K562 (cell line): ENCODE results near the gene PARD6A. TPM values are rescaled to one million over a fixed set of nuclear protein-coding genes. Genes with fewer than 3 reads are reported as not detected.
A peak's percentile ranks its signal among the peaks of the same experiment; 100 is the strongest.

Source experiments
- ATAC-seq: fragments of 200-7000 bp; cut with Tn5 transposase; 3 replicates; pipeline ENCODE4 v1.9.1; 2020; ENCODE audit warnings: moderate library complexity
- BruUV-seq: library from RNA; stranded (reverse); fragments of 400-500 nt; replicated peaks from 2 replicates; lab custom pipeline; 2021; lab: Mats Ljungman, UMichigan
- CTCF ChIA-PET: fragments of 300-600 bp; formaldehyde crosslinking; extraction: SDS; loops from one replicate; lab custom pipeline; 2021; ENCODE audit warnings: low intra/inter-chr PET ratio; lab: Yijun Ruan, JAX
- POLR2A ChIA-PET: fragments of 300-600, 350-650 bp; sonication (Branson Sonifier 250); formaldehyde crosslinking; extraction: SDS; loops from one replicate; lab custom pipeline; 2021; ENCODE audit warnings: antibody characterized with exemption, inconsistent platforms; lab: Yijun Ruan, JAX
- DNase-seq, 4 experiments: peaks; one replicate each; pipeline versions ENCODE4 v3.0.0 to v3.0.0-alpha.2; 2011 to 2018; ENCODE audit warnings: low spot score in 3 of 4, mixed read lengths in 3 of 4; ENCODE audit errors: extremely low read depth in 1 of 4
- FAIRE-seq: peaks from 2 replicates; lab custom pipeline; 2011; peaks lifted over from hg19 to GRCh38; lab: Jason Lieb, UNC
- H2AFZ ChIP-seq: 2 replicates; pipeline ENCODE4 v1.6.0; 2011; ENCODE audit warnings: low read depth, low read length, control low read depth, inconsistent platforms
- H3K27ac ChIP-seq: fragments of 200-600 bp; 3 replicates; pipeline ENCODE4 v1.8.0; 2011; ENCODE audit warnings: low read depth, mild to moderate bottlenecking, control low read depth, inconsistent platforms, low read length, moderate library complexity, mixed read lengths; ENCODE audit errors: extremely low read depth
- H3K27me3 ChIP-seq, 2 experiments: fragments of 300-600 bp in 1 of 2; 2 replicates in 1 of 2; 3 replicates in 1 of 2; pipeline versions ENCODE4 v1.6.0 to v1.8.0; 2011; ENCODE audit warnings: inconsistent platforms in 2 of 2, low read length in 2 of 2, mild to moderate bottlenecking in 1 of 2, mixed read lengths in 1 of 2, moderate library complexity in 1 of 2; ENCODE audit not compliant: control insufficient read depth in 2 of 2, insufficient read depth in 2 of 2
- H3K36me3 ChIP-seq: fragments of 300-600 bp; 3 replicates; pipeline ENCODE4 v1.8.0; 2011; ENCODE audit warnings: mild to moderate bottlenecking, low read length, inconsistent platforms; ENCODE audit not compliant: control insufficient read depth, insufficient read depth
- H3K4me1 ChIP-seq, 2 experiments: fragments of 200-600 bp in 1 of 2; replicated peaks in 1 of 2; 2 replicates in 1 of 2; 3 replicates in 1 of 2; pipeline versions ENCODE4 v1.5.1 to v1.8.0; 2011; ENCODE audit warnings: inconsistent platforms in 2 of 2, low read length in 2 of 2, mild to moderate bottlenecking in 1 of 2, mixed read lengths in 1 of 2, moderate library complexity in 1 of 2; ENCODE audit not compliant: control insufficient read depth in 2 of 2, insufficient read depth in 2 of 2
- H3K4me2 ChIP-seq: 2 replicates; pipeline ENCODE4 v1.6.1; 2011; ENCODE audit warnings: low read length, control low read depth, inconsistent platforms, mixed read lengths; ENCODE audit not compliant: insufficient read depth
- H3K4me3 ChIP-seq: fragments of 200-600 bp; sonication (generic), shearing (Covaris generic); 2 replicates; pipeline ENCODE4 v1.5.1; 2016; ENCODE audit warnings: control low read depth, inconsistent platforms
- H3K79me2 ChIP-seq: fragments of 200-600 bp; 3 replicates; pipeline ENCODE4 v1.8.0; 2011; ENCODE audit warnings: low read length, inconsistent platforms; ENCODE audit not compliant: control insufficient read depth, insufficient read depth
- H3K9ac ChIP-seq, 2 experiments: 2 replicates each; pipeline versions ENCODE4 v1.6.0 to v1.6.1; 2011; ENCODE audit warnings: low read depth in 2 of 2, low read length in 2 of 2, control low read depth in 1 of 2, inconsistent platforms in 1 of 2, mild to moderate bottlenecking in 1 of 2, mixed read lengths in 1 of 2; ENCODE audit not compliant: insufficient read depth in 1 of 2
- H3K9me1 ChIP-seq: one replicate; pipeline ENCODE4 v1.6.0; 2011; ENCODE audit warnings: inconsistent platforms, mild to moderate bottlenecking, low read length, moderate library complexity; ENCODE audit not compliant: control insufficient read depth, insufficient read depth
- H3K9me3 ChIP-seq: replicated peaks from 2 replicates; pipeline ENCODE4 v1.5.1; 2011; ENCODE audit warnings: low read depth, low read length, inconsistent platforms; ENCODE audit not compliant: control insufficient read depth, insufficient read depth
- H4K20me1 ChIP-seq: replicated peaks from 2 replicates; pipeline ENCODE4 v1.6.1; 2011; ENCODE audit warnings: low read length, inconsistent platforms, mixed read lengths; ENCODE audit not compliant: control insufficient read depth, insufficient read depth
- ARID4B ChIP-seq: sonication (generic); formaldehyde crosslinking; IDR thresholded peaks from 2 replicates; pipeline ENCODE4 v1.8.0; 2022; ENCODE audit warnings: mild to moderate bottlenecking, missing genetic modification reagents
- ATF4 ChIP-seq: fragments of 450-650 bp; formaldehyde crosslinking; IDR thresholded peaks from 2 replicates; pipeline ENCODE4 v1.4.0; 2022; ENCODE audit warnings: mild to moderate bottlenecking, moderate library complexity
- EP400 ChIP-seq: fragments of 450-650 bp; IDR thresholded peaks from 2 replicates; pipeline ENCODE4 v1.6.1; 2017; ENCODE audit warnings: antibody characterized with exemption, mild to moderate bottlenecking, moderate library complexity
- KAT8 ChIP-seq: fragments of 450-650 bp; IDR thresholded peaks from 2 replicates; pipeline ENCODE4 v1.6.1; 2016; ENCODE audit warnings: low read depth, mild to moderate bottlenecking
- TEAD1 ChIP-seq, 2 experiments: fragments of 450-650 bp in 1 of 2; sonication (generic) in 1 of 2; formaldehyde crosslinking; IDR thresholded peaks; 2 replicates each; pipeline versions ENCODE4 v1.4.0 to v1.8.0; 2020 to 2022; ENCODE audit warnings: mild to moderate bottlenecking in 2 of 2, missing genetic modification reagents in 1 of 2
- ZNF609 ChIP-seq: sonication (generic); formaldehyde crosslinking; IDR thresholded peaks from 2 replicates; pipeline ENCODE4 v1.8.1; 2023; ENCODE audit warnings: missing genetic modification reagents, mild to moderate bottlenecking, borderline replicate concordance
- WGBS: fragments of 100-300 bp; shearing (Covaris generic); methylation state at CpG from one replicate; pipeline ENCODE4 v1.1.6; 2016; ENCODE audit warnings: low coverage, mixed read lengths; ENCODE audit not compliant: insufficient coverage; ENCODE audit errors: missing lambda C conversion rate; 5-methylcytosine and 5-hydroxymethylcytosine counted together
- in situ Hi-C: fragments of 300-500 bp; cut with MboI; formaldehyde crosslinking; loops from 4 replicates; pipeline ENCODE4 v1.15.0; 2018; ENCODE audit warnings: inconsistent platforms, mixed read lengths
- intact Hi-C: fragments of 100-400 bp; cut with micrococcal nuclease; formaldehyde crosslinking; loops from 2 replicates; pipeline ENCODE4 v1.14.2; 2022
- polyA plus RNA-seq, 8 experiments: library from polyadenylated mRNA; depleted of rRNA in 4 of 8; stranded (reverse) in 5 of 8; unstranded in 3 of 8; fragments of >200 nt; fragmentation: Nextera tagmentation in 2 of 8; fragmentation: Illumina TruSeq in 1 of 8; extraction: Ambion mirVana in 2 of 8; extraction: Trizol in 1 of 8; gene quantifications; 2 replicates each; pipeline versions ENCODE4 v1.2.1 to v1.2.3, GENCODE V29; 2011 to 2014; ENCODE audit warnings: inconsistent platforms in 1 of 8, missing spikeins in 1 of 8
- total RNA-seq, 7 experiments: library from RNA; depleted of rRNA in 6 of 7; stranded (reverse); fragments of >200 nt in 6 of 7; fragmentation: Illumina TruSeq in 2 of 7; extraction: Trizol in 2 of 7; gene quantifications; 2 replicates each; pipeline versions ENCODE4 v1.2.1 to v1.2.3, GENCODE V29; 2011 to 2021; ENCODE audit warnings: low replicate concordance in 1 of 7

PARD6A gene
- total and polyA plus RNA-seq, 9 of the 15 experiments (the other 6 are each of a cell fraction or from before 2014, with no cell fraction given) = 0.04 to 2.0 (median 0.44) TPM

- TF ChIP-seq TEAD1 (CRISPR knock-in tag; IDR thresholded peaks at IDR 0.05) (peak in 1 of 2 experiments; percentile 18; a peak in 1 of 4 replicates), ARID4B (CRISPR knock-in tag) (peak; percentile 47; the same call in 1 of the 2 replicates)
These were observed 8.1 kb upstream of the PARD6A start (continued) for GRCh38 chr16:67652578-67653127.

- H3K27me3 ChIP-seq = peaks cover 8 to 53% of the 10 kb centered on the region in 2 experiments; a peak in 4 of 5 replicates
- in situ Hi-C loops (no loop called here), intact Hi-C loops (no loop called here)
- H2AFZ ChIP-seq = no peak overlapping the region
- peak overlapping the region; percentile 25; the same call in 1 of the 2 replicates for H3K4me2 ChIP-seq
- H3K4me3 ChIP-seq = peak overlapping the region; percentile 29
- DNase-seq (peak in 2 of 4 experiments; percentile 72 to 76), ATAC-seq (peak; percentile 66), FAIRE-seq (no peak)
- H3K4me1 ChIP-seq = peaks cover 0 to 49% of the 10 kb centered on the region in 2 experiments; a peak in 4 of 5 replicates
- no peak overlapping the region for H3K27ac ChIP-seq
- WGBS = 3% methylated on average over 22 of the region's 68 CpGs
- no peaks in the 10 kb centered on the region for H3K9me1 ChIP-seq
- peaks cover 9% of the 10 kb centered on the region; the same call in 2 of the 3 replicates for H3K36me3 ChIP-seq
- ChIA-PET CTCF (interaction anchor here (1.5 kb wide), 1 partner anchor 132 kb away, joined by 3 read pairs; no protein-coding TSS in a partner anchor), POLR2A (no interaction called here)
- H4K20me1 ChIP-seq = 0 out of 2 replicates have a peak, but pooled peaks cover 13% of the 10 kb centered on the region
- H3K9me3 ChIP-seq = no peaks in the 10 kb centered on the region
- peak overlapping the region in 1 of 2 experiments; percentile 81; a peak in 2 of 4 replicates for H3K9ac ChIP-seq
- no TSS peak for BruUV-seq
- H3K79me2 ChIP-seq = no peaks in the 10 kb centered on the region
- TF ChIP-seq EP400 (no peak), KAT8 (no peak), ATF4 (CRISPR knock-in tag) (no peak), ZNF609 (CRISPR knock-in tag) (no peak)
These were observed 7.5 kb upstream of the PARD6A start for GRCh38 chr16:67653128-67653788.
